RWPE2 (cell line): ENCODE measurements around the gene RGMA.

Experiments used
- ATAC-seq: fragments of 200-7000 bp; cut with Tn5 transposase; 3 replicates; pipeline ENCODE4 v1.9.1; 2021; ENCODE audit warnings: low read depth
- DNase-seq: peaks from one replicate; pipeline ENCODE4 v3.0.0-alpha.2; 2020; ENCODE audit warnings: low spot score
- H3K27ac ChIP-seq: fragments of 450-650 bp; 2 replicates; pipeline ENCODE4 v1.5.1; 2017; ENCODE audit warnings: mild to moderate bottlenecking; ENCODE audit not compliant: poor library complexity, severe bottlenecking
- H3K27me3 ChIP-seq: fragments of 250-450 bp; sonication (Bioruptor Pico); 2 replicates; pipeline ENCODE4 v1.5.1; 2021; ENCODE audit warnings: mild to moderate bottlenecking, moderate library complexity; ENCODE audit not compliant: insufficient read depth, poor library complexity, severe bottlenecking
- H3K36me3 ChIP-seq: fragments of 250-450 bp; sonication (Bioruptor Pico); 2 replicates; pipeline ENCODE4 v1.5.1; 2020; ENCODE audit warnings: low read depth, mild to moderate bottlenecking, moderate library complexity
- H3K4me1 ChIP-seq: fragments of 250-450 bp; sonication (Bioruptor Pico); 2 replicates; pipeline ENCODE4 v1.5.1; 2021; ENCODE audit warnings: mild to moderate bottlenecking, moderate library complexity; ENCODE audit not compliant: insufficient read depth, poor library complexity, severe bottlenecking
- H3K4me3 ChIP-seq: fragments of 250-450 bp; sonication (Bioruptor Pico); 2 replicates; pipeline ENCODE4 v1.5.1; 2021; ENCODE audit warnings: mild to moderate bottlenecking, moderate library complexity; ENCODE audit not compliant: severe bottlenecking
- H3K9me3 ChIP-seq: fragments of 250-450 bp; sonication (Bioruptor Pico); 2 replicates; pipeline ENCODE4 v1.5.1; 2021; ENCODE audit warnings: mild to moderate bottlenecking, moderate library complexity; ENCODE audit not compliant: severe bottlenecking
- TF ChIP-seq, protein P1 (sequence below): fragments of 450-650 bp; IDR thresholded peaks from one replicate; pipeline ENCODE4 v1.5.1; 2017; ENCODE audit warnings: mild to moderate bottlenecking, moderate library complexity; ENCODE audit not compliant: poor library complexity, severe bottlenecking

Gene RGMA

DNA sequence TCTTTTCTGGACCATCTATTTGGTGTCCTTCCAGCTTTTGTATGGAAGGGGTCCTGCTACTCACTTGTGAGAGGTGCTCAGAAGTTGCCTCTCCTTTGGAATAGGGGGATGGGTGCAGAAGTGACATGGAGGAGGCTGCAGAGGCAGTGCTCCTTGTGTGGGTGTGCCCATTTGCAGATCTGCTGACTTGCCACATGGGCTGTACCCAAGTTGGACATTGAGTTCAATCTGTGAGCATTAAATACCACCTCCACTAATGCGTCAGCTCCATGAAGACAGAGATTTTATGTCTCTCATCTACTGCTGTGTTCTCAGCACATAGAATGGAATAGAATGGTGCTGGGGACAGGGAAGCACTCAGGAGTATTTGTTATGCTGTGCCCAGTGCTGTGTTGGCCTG is 76.2 kb downstream of the RGMA start:
- Histone ChIP-seq H3K9me3 (no peaks in the 10 kb centered on the region), H3K4me1 (no peaks in the 10 kb centered on the region), H3K27me3 (no peaks in the 10 kb centered on the region), H3K36me3 (peaks cover 100% of the 10 kb centered on the region), H3K27ac (no peak overlapping the region), H3K4me3 (no peak overlapping the region)
- TF ChIP-seq, protein P1, sequence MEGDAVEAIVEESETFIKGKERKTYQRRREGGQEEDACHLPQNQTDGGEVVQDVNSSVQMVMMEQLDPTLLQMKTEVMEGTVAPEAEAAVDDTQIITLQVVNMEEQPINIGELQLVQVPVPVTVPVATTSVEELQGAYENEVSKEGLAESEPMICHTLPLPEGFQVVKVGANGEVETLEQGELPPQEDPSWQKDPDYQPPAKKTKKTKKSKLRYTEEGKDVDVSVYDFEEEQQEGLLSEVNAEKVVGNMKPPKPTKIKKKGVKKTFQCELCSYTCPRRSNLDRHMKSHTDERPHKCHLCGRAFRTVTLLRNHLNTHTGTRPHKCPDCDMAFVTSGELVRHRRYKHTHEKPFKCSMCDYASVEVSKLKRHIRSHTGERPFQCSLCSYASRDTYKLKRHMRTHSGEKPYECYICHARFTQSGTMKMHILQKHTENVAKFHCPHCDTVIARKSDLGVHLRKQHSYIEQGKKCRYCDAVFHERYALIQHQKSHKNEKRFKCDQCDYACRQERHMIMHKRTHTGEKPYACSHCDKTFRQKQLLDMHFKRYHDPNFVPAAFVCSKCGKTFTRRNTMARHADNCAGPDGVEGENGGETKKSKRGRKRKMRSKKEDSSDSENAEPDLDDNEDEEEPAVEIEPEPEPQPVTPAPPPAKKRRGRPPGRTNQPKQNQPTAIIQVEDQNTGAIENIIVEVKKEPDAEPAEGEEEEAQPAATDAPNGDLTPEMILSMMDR = no peak
- ATAC-seq = no peak
- no peak for DNase-seq

DNA sequence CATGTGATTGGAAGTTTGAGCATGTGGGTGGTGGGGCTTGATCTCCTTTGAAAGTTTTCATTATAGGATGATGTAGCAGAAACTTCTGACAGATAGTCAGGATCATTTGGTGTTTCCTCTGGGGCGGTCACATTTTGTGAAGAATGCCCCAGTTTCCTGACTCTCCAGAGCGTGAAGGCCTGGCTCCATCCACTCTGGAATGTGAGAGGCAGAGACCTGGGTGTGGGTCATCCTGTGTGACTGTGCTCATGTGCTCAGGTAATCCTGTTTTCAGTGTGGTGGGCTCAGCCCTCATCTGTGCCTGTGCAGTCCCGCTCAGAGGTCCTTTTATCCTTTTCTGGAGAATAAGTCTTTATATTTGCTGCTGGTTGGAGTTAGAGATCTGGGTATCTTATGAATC is 81.0 kb downstream of the RGMA start:
- ATAC-seq = no peak
- Histone ChIP-seq H3K4me1 (no peaks in the 10 kb centered on the region), H3K4me3 (no peak overlapping the region), H3K9me3 (no peaks in the 10 kb centered on the region), H3K27ac (no peak overlapping the region), H3K27me3 (no peaks in the 10 kb centered on the region), H3K36me3 (peaks cover 100% of the 10 kb centered on the region)
- TF ChIP-seq, protein P1 = no peak
- DNase-seq = no peak

DNA sequence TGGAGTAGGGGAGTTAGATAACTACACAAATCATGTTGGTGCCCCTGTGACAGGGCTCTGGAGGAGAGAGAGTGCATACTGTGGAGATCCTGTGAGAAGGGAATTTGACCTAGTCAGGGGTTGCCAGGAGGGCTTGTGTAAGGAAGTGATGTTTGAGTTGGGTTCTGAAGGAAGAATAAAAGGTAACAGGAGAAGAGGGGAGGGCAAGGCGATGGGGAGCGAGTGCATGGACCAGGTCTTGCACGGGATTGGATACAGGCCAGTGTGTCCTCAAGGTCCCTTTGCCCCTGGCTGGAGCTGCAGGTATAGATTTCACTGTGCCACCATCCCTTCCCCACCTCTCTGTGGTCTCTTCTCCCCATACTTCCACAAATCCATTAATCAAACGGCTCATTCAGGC is 83.9 kb downstream of the RGMA start:
- no peak overlapping the region for H3K4me3 ChIP-seq
- TF ChIP-seq, protein P1 = no peak
- no peaks in the 10 kb centered on the region for H3K4me1 ChIP-seq
- no peak overlapping the region for H3K27ac ChIP-seq
- no peak for ATAC-seq
- H3K27me3 ChIP-seq = no peaks in the 10 kb centered on the region
- DNase-seq = no peak
- H3K9me3 ChIP-seq = no peaks in the 10 kb centered on the region
- peaks cover 100% of the 10 kb centered on the region for H3K36me3 ChIP-seq

DNA sequence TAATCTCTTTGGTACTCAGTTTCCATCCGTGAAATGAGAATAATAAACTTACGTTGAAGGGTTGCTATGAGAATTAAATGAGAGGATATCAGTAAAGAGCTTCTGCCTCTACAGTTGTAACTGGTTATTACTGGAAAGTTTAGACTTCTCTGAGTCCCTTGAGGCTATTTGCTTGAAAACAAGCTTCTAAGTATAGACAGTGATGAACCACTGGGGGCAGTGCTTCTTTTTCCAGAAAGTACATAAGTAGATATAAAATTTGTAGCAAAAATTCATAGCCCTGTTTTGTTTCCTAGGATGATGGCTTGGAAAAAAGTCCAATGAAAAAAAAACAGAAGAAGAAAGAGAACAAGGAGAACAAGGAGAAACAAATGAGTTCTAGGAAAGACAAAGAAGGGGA is 87.1 kb downstream of the RGMA start:
- Histone ChIP-seq H3K4me3 (no peak overlapping the region), H3K4me1 (no peaks in the 10 kb centered on the region), H3K27me3 (no peaks in the 10 kb centered on the region), H3K36me3 (peaks cover 100% of the 10 kb centered on the region), H3K9me3 (no peaks in the 10 kb centered on the region), H3K27ac (no peak overlapping the region)
- DNase-seq (no peak), ATAC-seq (no peak)
- TF ChIP-seq, protein P1 = peak; percentile 36

DNA sequence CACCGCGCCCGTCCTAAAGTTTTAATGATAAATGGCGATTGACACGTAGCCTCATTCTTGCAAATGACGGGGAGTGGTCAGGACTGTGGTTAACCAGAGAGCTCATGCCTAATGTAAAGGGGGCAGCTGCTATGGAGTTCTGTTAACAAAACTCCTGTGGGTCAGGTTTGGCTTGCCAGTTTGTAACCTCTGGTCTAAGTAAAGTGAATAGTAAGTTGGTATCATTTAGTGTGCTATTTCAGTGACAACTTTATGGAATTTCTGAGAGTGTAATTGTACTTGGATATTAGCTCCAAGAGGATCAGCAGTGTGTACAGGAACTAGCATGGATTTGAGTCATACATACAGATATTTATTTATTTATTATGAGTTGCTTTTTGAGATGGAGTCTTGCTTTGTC is 87.9 kb downstream of the RGMA start:
- H3K27ac ChIP-seq = no peak overlapping the region
- TF ChIP-seq, protein P1 = no peak
- no peaks in the 10 kb centered on the region for H3K27me3 ChIP-seq
- H3K9me3 ChIP-seq = no peaks in the 10 kb centered on the region
- H3K4me1 ChIP-seq = no peaks in the 10 kb centered on the region
- peaks cover 100% of the 10 kb centered on the region for H3K36me3 ChIP-seq
- no peak overlapping the region for H3K4me3 ChIP-seq
- DNase-seq (no peak), ATAC-seq (no peak; the same call in 2 of the 3 replicates)
